Loucy (cell line): ENCODE results near the gene EEF1E1.

Experiments
- CTCF ChIP-seq: fragments of 200-600 bp; sonication (generic); conservative IDR thresholded peaks from 2 replicates; pipeline ENCODE4 v1.5.1; 2014; ENCODE audit warnings: mild to moderate bottlenecking, antibody characterized with exemption, low read length
- EZH2phosphoT487 ChIP-seq: fragments of 200-600 bp; IDR thresholded peaks from 2 replicates; pipeline ENCODE4 v1.6.1; 2018; ENCODE audit warnings: antibody characterized with exemption, mild to moderate bottlenecking, moderate library complexity, borderline replicate concordance

GRCh38 chr6:8070718-8071117 is 31.6 kb downstream of the EEF1E1 start:
- TF ChIP-seq CTCF (no peak), EZH2phosphoT487 (no peak)
